NT2/D1 (cell line): ENCODE data around the gene MTRFR.

Experiments used
- YY1 ChIP-seq: IDR thresholded peaks from 2 replicates; pipeline ENCODE4 v1.6.1; 2011; ENCODE audit not compliant: insufficient read length, insufficient read depth
- ZNF274 ChIP-seq: IDR thresholded peaks from 2 replicates; pipeline ENCODE4 v1.6.1; 2011; ENCODE audit warnings: mild to moderate bottlenecking, low read depth, low read length

- TF ChIP-seq ZNF274 (no peak), YY1 (no peak)
Observed at GRCh38 chr12:123269395-123269892, 36.2 kb downstream of the MTRFR start.
